Forelimb muscle (tissue), 1 donor: Measurements from ENCODE around the gene GRID2. TPM values are rescaled to one million over a fixed set of nuclear protein-coding genes. Genes with fewer than 3 reads are reported as not detected.
A peak's percentile ranks its signal among the peaks of the same experiment; 100 is the strongest.

Experiments used
- DNase-seq: peaks from one replicate; pipeline ENCODE4 v3.0.0-alpha.2; 2013; ENCODE audit warnings: low read depth
- polyA plus RNA-seq: library from polyadenylated mRNA; unstranded; fragments of 120-200 nt; gene quantifications from one replicate; pipeline ENCODE4 v1.2.1, GENCODE V29; 2013; ENCODE audit not compliant: insufficient read length

GRID2 gene
- polyA plus RNA-seq, 1 donor = 0.16 TPM

GRCh38 chr4:93403571-93403970, 1099.8 kb downstream of the GRID2 start:
- DNase-seq = no peak

- no peak for DNase-seq
Observed at GRCh38 chr4:93407493-93408275, 1103.9 kb downstream of the GRID2 start.

GRCh38 chr4:93409035-93409434, 1105.3 kb downstream of the GRID2 start:
- no peak for DNase-seq

GRCh38 chr4:93414041-93414550, 1110.3 kb downstream of the GRID2 start:
- no peak for DNase-seq

- DNase-seq = no peak
Observed at GRCh38 chr4:93416344-93417128, 1112.8 kb downstream of the GRID2 start.

- DNase-seq = peak; percentile 17
Observed at GRCh38 chr4:93431371-93431770, 1127.6 kb downstream of the GRID2 start.

GRCh38 chr4:93433840-93434239, 1130.1 kb downstream of the GRID2 start:
- no peak for DNase-seq

GRCh38 chr4:93436000-93436626, 1132.3 kb downstream of the GRID2 start:
- no peak for DNase-seq

- no peak for DNase-seq
Observed at GRCh38 chr4:93437991-93438390, 1134.2 kb downstream of the GRID2 start.

GRCh38 chr4:93444860-93445259, 1141.1 kb downstream of the GRID2 start:
- DNase-seq = no peak

GRCh38 chr4:93446038-93446437, 1142.3 kb downstream of the GRID2 start:
- DNase-seq = no peak

GRCh38 chr4:93448691-93449293, 1145.0 kb downstream of the GRID2 start:
- DNase-seq = no peak

- DNase-seq = no peak
Observed at GRCh38 chr4:93451954-93452353, 1148.2 kb downstream of the GRID2 start.

- DNase-seq = peak; percentile 8
Observed at GRCh38 chr4:93461541-93461940, 1157.8 kb downstream of the GRID2 start.

- no peak for DNase-seq
Observed at GRCh38 chr4:93466446-93466845, 1162.7 kb downstream of the GRID2 start.

- DNase-seq = no peak
Observed at GRCh38 chr4:93467484-93468155, 1163.9 kb downstream of the GRID2 start.

GRCh38 chr4:93469560-93469959, 1165.8 kb downstream of the GRID2 start:
- no peak for DNase-seq

- no peak for DNase-seq
Observed at GRCh38 chr4:93475730-93476129, 1172.0 kb downstream of the GRID2 start.

GRCh38 chr4:93478805-93479204, 1175.0 kb downstream of the GRID2 start:
- no peak for DNase-seq

- no peak for DNase-seq
Observed at GRCh38 chr4:93480452-93480851, 1176.7 kb downstream of the GRID2 start.

- no peak for DNase-seq
Observed at GRCh38 chr4:93495346-93495745, 1191.6 kb downstream of the GRID2 start.
